GM23248 (cell line): ENCODE measurements around the gene SLC31A2.

ENCODE experiments used
- EZH2 ChIP-seq: fragments of 200-600 bp; sonication (generic); IDR thresholded peaks from 2 replicates; pipeline ENCODE4 v1.6.1; 2018; ENCODE audit warnings: antibody characterized with exemption, mild to moderate bottlenecking; ENCODE audit not compliant: insufficient read depth, poor library complexity, severe bottlenecking
- EZH2phosphoT487 ChIP-seq: fragments of 200-600 bp; sonication (generic); IDR thresholded peaks from 2 replicates; pipeline ENCODE4 v1.6.1; 2018; ENCODE audit warnings: antibody characterized with exemption, moderate library complexity, mild to moderate bottlenecking, low read depth; ENCODE audit not compliant: insufficient read depth

DNA sequence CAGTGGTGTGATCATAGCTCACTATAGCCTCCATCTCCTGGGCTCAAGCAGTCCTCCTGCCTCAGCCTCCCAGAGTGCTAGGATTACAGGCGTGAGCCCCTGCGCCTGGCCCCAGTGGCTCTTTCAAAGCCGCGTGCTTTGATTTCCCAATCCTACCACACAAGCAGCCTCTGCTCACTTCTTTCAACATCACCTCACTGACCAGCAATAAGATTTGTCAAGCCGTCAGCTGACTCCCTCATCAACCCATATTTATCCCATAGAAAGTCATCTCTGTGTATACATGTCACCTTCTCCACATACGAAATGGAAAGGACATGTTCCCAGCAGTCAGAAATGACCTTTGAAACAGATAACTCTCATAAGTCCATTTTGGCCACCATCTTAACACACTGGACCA lies 26.0 kb downstream of the SLC31A2 start:
- TF ChIP-seq EZH2 (no peak), EZH2phosphoT487 (no peak)
